22Rv1 (cell line): Measurements from ENCODE around the gene EID3.

ENCODE experiments used
- CTCF ChIP-seq: fragments of 450-650 bp; IDR thresholded peaks from 2 replicates; pipeline ENCODE4 v1.5.1; 2017; ENCODE audit warnings: mild to moderate bottlenecking
- ZFX ChIP-seq: fragments of 450-650 bp; IDR thresholded peaks from 2 replicates; pipeline ENCODE4 v1.6.1; 2017; ENCODE audit warnings: antibody characterized with exemption, borderline replicate concordance

- TF ChIP-seq CTCF (no peak), ZFX (no peak)
Observed at GRCh38 chr12:104321949-104322348, 18.4 kb downstream of the EID3 start.
